ENCODE data around the gene CPA1.

CPA1 gene

GRCh38 chr7:130353196-130353595, 27.1 kb upstream of the CPA1 start:
- no peak for DNase-seq

GRCh38 chr7:130356121-130356875, 24.0 kb upstream of the CPA1 start:
- DNase-seq = peak in 7 of 56 donors; percentile 18 to 52 (median 44)

- DNase-seq = peak in 36 of 56 donors; percentile 22 to 77 (median 49)
These were observed 23.2 kb upstream of the CPA1 start for GRCh38 chr7:130356876-130357611.

- DNase-seq = no peak
These were observed 21.8 kb upstream of the CPA1 start for GRCh38 chr7:130358471-130358870.

GRCh38 chr7:130359276-130359857, 20.9 kb upstream of the CPA1 start:
- DNase-seq = no peak

- DNase-seq = no peak
These were observed 19.8 kb upstream of the CPA1 start for GRCh38 chr7:130360518-130360917.

- no peak for DNase-seq
These were observed 18.6 kb upstream of the CPA1 start for GRCh38 chr7:130361681-130362080.

- DNase-seq = no peak
These were observed 18.0 kb upstream of the CPA1 start for GRCh38 chr7:130362251-130362816.

GRCh38 chr7:130363026-130363847, 17.1 kb upstream of the CPA1 start:
- peak in 1 of 56 donors; percentile 6 for DNase-seq

- DNase-seq = no peak
These were observed 15.8 kb upstream of the CPA1 start for GRCh38 chr7:130364451-130364850.

GRCh38 chr7:130365088-130365487, 15.2 kb upstream of the CPA1 start:
- DNase-seq = no peak

GRCh38 chr7:130365511-130366441, 14.5 kb upstream of the CPA1 start:
- DNase-seq = peak in 7 of 56 donors; percentile 11 to 41 (median 23)

- DNase-seq = no peak
These were observed 13.7 kb upstream of the CPA1 start for GRCh38 chr7:130366564-130366963.

GRCh38 chr7:130367088-130367755, 13.1 kb upstream of the CPA1 start:
- DNase-seq = no peak

GRCh38 chr7:130367836-130368746, 12.2 kb upstream of the CPA1 start:
- DNase-seq = no peak

GRCh38 chr7:130369110-130369711, 11.1 kb upstream of the CPA1 start:
- no peak for DNase-seq

- no peak for DNase-seq
These were observed 10.3 kb upstream of the CPA1 start for GRCh38 chr7:130369831-130370550.

All from nucleus accumbens (tissue), 56 donors.